ENCODE data around the gene AUTS2.

AUTS2 gene

GRCh38 chr7:70704831-70705346 is 1106.6 kb downstream of the AUTS2 start:
- Histone ChIP-seq H4K5ac (ENCODE audit: low read length) (no peak overlapping the region), H2BK5ac (ENCODE audit: low read length) (no peak overlapping the region), H3K23ac (ENCODE audit: low read length) (no peak overlapping the region), H2AK5ac (ENCODE audit: low read length) (no peak overlapping the region), H2BK15ac (replicated peaks; ENCODE audit: low read depth) (no peak overlapping the region), H3K18ac (ENCODE audit: low read length) (no peak overlapping the region), H3K27me3 (ENCODE audit: insufficient read depth, low read length, poor library complexity) (no peaks in the 10 kb centered on the region), H3K4me1 (ENCODE audit: control insufficient read depth, low read depth, low read length) (peaks cover 5% of the 10 kb centered on the region), H3K56ac (ENCODE audit: low read length) (no peak overlapping the region), H3K4me2 (ENCODE audit: low read length) (no peak overlapping the region), H3K36me3 (ENCODE audit: control insufficient read depth, insufficient read depth, low read length) (no peaks in the 10 kb centered on the region), H3K79me2 (ENCODE audit: control insufficient read depth, insufficient read depth, low read length) (peaks cover 35% of the 10 kb centered on the region), H3K4me3 (ENCODE audit: low read length) (no peak overlapping the region), H2BK120ac (ENCODE audit: low read depth, low read length) (no peak overlapping the region), H3K79me1 (ENCODE audit: low read length) (peaks cover 13% of the 10 kb centered on the region), H4K8ac (ENCODE audit: low read depth, low read length) (no peak overlapping the region), H3K9ac (ENCODE audit: low read length) (no peak overlapping the region), H3K27ac (ENCODE audit: low read depth, low read length) (no peak overlapping the region), H3K4ac (ENCODE audit: low read depth, low read length) (no peak overlapping the region)
- DNase-seq: no peak
- WGBS (ENCODE audit: extremely low coverage, insufficient coverage, low lambda C conversion rate): no CpG with 5 or more reads among the region's 5 CpGs

GRCh38 chr7:70706204-70706603 is 1107.9 kb downstream of the AUTS2 start:
- no peak overlapping the region for H3K4ac ChIP-seq (ENCODE audit: low read depth, low read length)
- no peak overlapping the region for H3K4me3 ChIP-seq (ENCODE audit: low read length)
- no peak overlapping the region for H3K9ac ChIP-seq (ENCODE audit: low read length)
- H3K4me1 ChIP-seq (ENCODE audit: control insufficient read depth, low read depth, low read length): peaks cover 7% of the 10 kb centered on the region
- WGBS (ENCODE audit: extremely low coverage, insufficient coverage, low lambda C conversion rate): no CpG with 5 or more reads among the region's 4 CpGs
- H3K23ac ChIP-seq (ENCODE audit: low read length): no peak overlapping the region
- H3K36me3 ChIP-seq (ENCODE audit: control insufficient read depth, insufficient read depth, low read length): no peaks in the 10 kb centered on the region
- H3K79me2 ChIP-seq (ENCODE audit: control insufficient read depth, insufficient read depth, low read length): peaks cover 36% of the 10 kb centered on the region
- H2AK5ac ChIP-seq (ENCODE audit: low read length): no peak overlapping the region
- H4K5ac ChIP-seq (ENCODE audit: low read length): no peak overlapping the region
- peak; percentile 91 for DNase-seq
- no peak overlapping the region for H3K56ac ChIP-seq (ENCODE audit: low read length)
- no peak overlapping the region for H2BK5ac ChIP-seq (ENCODE audit: low read length)
- H3K79me1 ChIP-seq (ENCODE audit: low read length): peaks cover 19% of the 10 kb centered on the region
- H2BK120ac ChIP-seq (ENCODE audit: low read depth, low read length): no peak overlapping the region
- H3K18ac ChIP-seq (ENCODE audit: low read length): no peak overlapping the region
- no peak overlapping the region for H3K27ac ChIP-seq (ENCODE audit: low read depth, low read length)
- no peak overlapping the region for H3K4me2 ChIP-seq (ENCODE audit: low read length)
- H4K8ac ChIP-seq (ENCODE audit: low read depth, low read length): no peak overlapping the region
- H2BK15ac ChIP-seq (replicated peaks; ENCODE audit: low read depth): no peak overlapping the region
- H3K27me3 ChIP-seq (ENCODE audit: insufficient read depth, low read length, poor library complexity): no peaks in the 10 kb centered on the region

GRCh38 chr7:70706698-70707097 is 1108.4 kb downstream of the AUTS2 start:
- Histone ChIP-seq H2BK5ac (ENCODE audit: low read length) (no peak overlapping the region), H4K8ac (ENCODE audit: low read depth, low read length) (no peak overlapping the region), H3K4me3 (ENCODE audit: low read length) (no peak overlapping the region), H2BK15ac (replicated peaks; ENCODE audit: low read depth) (no peak overlapping the region), H3K18ac (ENCODE audit: low read length) (no peak overlapping the region), H3K4ac (ENCODE audit: low read depth, low read length) (no peak overlapping the region), H3K23ac (ENCODE audit: low read length) (no peak overlapping the region), H2AK5ac (ENCODE audit: low read length) (no peak overlapping the region), H2BK120ac (ENCODE audit: low read depth, low read length) (no peak overlapping the region), H3K79me1 (ENCODE audit: low read length) (peaks cover 19% of the 10 kb centered on the region), H3K9ac (ENCODE audit: low read length) (no peak overlapping the region), H4K5ac (ENCODE audit: low read length) (no peak overlapping the region), H3K56ac (ENCODE audit: low read length) (no peak overlapping the region), H3K4me2 (ENCODE audit: low read length) (no peak overlapping the region), H3K79me2 (ENCODE audit: control insufficient read depth, insufficient read depth, low read length) (peaks cover 35% of the 10 kb centered on the region), H3K36me3 (ENCODE audit: control insufficient read depth, insufficient read depth, low read length) (no peaks in the 10 kb centered on the region), H3K4me1 (ENCODE audit: control insufficient read depth, low read depth, low read length) (peaks cover 7% of the 10 kb centered on the region), H3K27me3 (ENCODE audit: insufficient read depth, low read length, poor library complexity) (no peaks in the 10 kb centered on the region), H3K27ac (ENCODE audit: low read depth, low read length) (no peak overlapping the region)
- no CpG with 5 or more reads among the region's 3 CpGs for WGBS (ENCODE audit: extremely low coverage, insufficient coverage, low lambda C conversion rate)
- no peak for DNase-seq

- Histone ChIP-seq H3K27me3 (ENCODE audit: insufficient read depth, low read length, poor library complexity) (no peaks in the 10 kb centered on the region), H3K27ac (ENCODE audit: low read depth, low read length) (no peak overlapping the region), H3K36me3 (ENCODE audit: control insufficient read depth, insufficient read depth, low read length) (no peaks in the 10 kb centered on the region), H3K79me2 (ENCODE audit: control insufficient read depth, insufficient read depth, low read length) (peaks cover 33% of the 10 kb centered on the region), H4K5ac (ENCODE audit: low read length) (no peak overlapping the region), H2BK15ac (replicated peaks; ENCODE audit: low read depth) (no peak overlapping the region), H3K56ac (ENCODE audit: low read length) (no peak overlapping the region), H3K4ac (ENCODE audit: low read depth, low read length) (no peak overlapping the region), H3K9ac (ENCODE audit: low read length) (no peak overlapping the region), H4K8ac (ENCODE audit: low read depth, low read length) (no peak overlapping the region), H3K23ac (ENCODE audit: low read length) (no peak overlapping the region), H2AK5ac (ENCODE audit: low read length) (no peak overlapping the region), H2BK5ac (ENCODE audit: low read length) (no peak overlapping the region), H3K18ac (ENCODE audit: low read length) (no peak overlapping the region), H3K4me1 (ENCODE audit: control insufficient read depth, low read depth, low read length) (peaks cover 7% of the 10 kb centered on the region), H2BK120ac (ENCODE audit: low read depth, low read length) (no peak overlapping the region), H3K4me3 (ENCODE audit: low read length) (no peak overlapping the region), H3K79me1 (ENCODE audit: low read length) (peaks cover 25% of the 10 kb centered on the region), H3K4me2 (ENCODE audit: low read length) (no peak overlapping the region)
- no peak for DNase-seq
- no CpG with 5 or more reads among the region's 6 CpGs for WGBS (ENCODE audit: extremely low coverage, insufficient coverage, low lambda C conversion rate)
These were observed 1109.6 kb downstream of the AUTS2 start for GRCh38 chr7:70707823-70708243.

- H3K4me1 ChIP-seq (ENCODE audit: control insufficient read depth, low read depth, low read length): peaks cover 6% of the 10 kb centered on the region
- no peak overlapping the region for H2BK120ac ChIP-seq (ENCODE audit: low read depth, low read length)
- H3K4ac ChIP-seq (ENCODE audit: low read depth, low read length): no peak overlapping the region
- no peak overlapping the region for H3K4me3 ChIP-seq (ENCODE audit: low read length)
- H3K36me3 ChIP-seq (ENCODE audit: control insufficient read depth, insufficient read depth, low read length): no peaks in the 10 kb centered on the region
- H4K8ac ChIP-seq (ENCODE audit: low read depth, low read length): no peak overlapping the region
- H3K27ac ChIP-seq (ENCODE audit: low read depth, low read length): no peak overlapping the region
- H3K4me2 ChIP-seq (ENCODE audit: low read length): no peak overlapping the region
- no CpG with 5 or more reads among the region's 4 CpGs for WGBS (ENCODE audit: extremely low coverage, insufficient coverage, low lambda C conversion rate)
- no peak overlapping the region for H2BK15ac ChIP-seq (replicated peaks; ENCODE audit: low read depth)
- DNase-seq: peak; percentile 82
- H4K5ac ChIP-seq (ENCODE audit: low read length): no peak overlapping the region
- H2BK5ac ChIP-seq (ENCODE audit: low read length): no peak overlapping the region
- H3K9ac ChIP-seq (ENCODE audit: low read length): no peak overlapping the region
- H2AK5ac ChIP-seq (ENCODE audit: low read length): no peak overlapping the region
- no peak overlapping the region for H3K18ac ChIP-seq (ENCODE audit: low read length)
- peaks cover 36% of the 10 kb centered on the region for H3K79me2 ChIP-seq (ENCODE audit: control insufficient read depth, insufficient read depth, low read length)
- no peak overlapping the region for H3K23ac ChIP-seq (ENCODE audit: low read length)
- H3K79me1 ChIP-seq (ENCODE audit: low read length): peaks cover 24% of the 10 kb centered on the region
- H3K56ac ChIP-seq (ENCODE audit: low read length): no peak overlapping the region
- H3K27me3 ChIP-seq (ENCODE audit: insufficient read depth, low read length, poor library complexity): no peaks in the 10 kb centered on the region
These were observed 1111.8 kb downstream of the AUTS2 start for GRCh38 chr7:70710011-70710480.

GRCh38 chr7:70710651-70711050 is 1112.4 kb downstream of the AUTS2 start:
- H4K8ac ChIP-seq (ENCODE audit: low read depth, low read length): no peak overlapping the region
- no peaks in the 10 kb centered on the region for H3K27me3 ChIP-seq (ENCODE audit: insufficient read depth, low read length, poor library complexity)
- H3K23ac ChIP-seq (ENCODE audit: low read length): no peak overlapping the region
- H4K5ac ChIP-seq (ENCODE audit: low read length): no peak overlapping the region
- no peak overlapping the region for H2BK120ac ChIP-seq (ENCODE audit: low read depth, low read length)
- H2BK15ac ChIP-seq (replicated peaks; ENCODE audit: low read depth): no peak overlapping the region
- H3K27ac ChIP-seq (ENCODE audit: low read depth, low read length): no peak overlapping the region
- no peak overlapping the region for H3K4ac ChIP-seq (ENCODE audit: low read depth, low read length)
- H3K18ac ChIP-seq (ENCODE audit: low read length): no peak overlapping the region
- no peak overlapping the region for H2AK5ac ChIP-seq (ENCODE audit: low read length)
- H3K79me1 ChIP-seq (ENCODE audit: low read length): peaks cover 23% of the 10 kb centered on the region
- no CpG with 5 or more reads among the region's 3 CpGs for WGBS (ENCODE audit: extremely low coverage, insufficient coverage, low lambda C conversion rate)
- DNase-seq: no peak
- H2BK5ac ChIP-seq (ENCODE audit: low read length): no peak overlapping the region
- no peak overlapping the region for H3K9ac ChIP-seq (ENCODE audit: low read length)
- no peak overlapping the region for H3K56ac ChIP-seq (ENCODE audit: low read length)
- no peak overlapping the region for H3K4me2 ChIP-seq (ENCODE audit: low read length)
- peaks cover 6% of the 10 kb centered on the region for H3K4me1 ChIP-seq (ENCODE audit: control insufficient read depth, low read depth, low read length)
- no peaks in the 10 kb centered on the region for H3K36me3 ChIP-seq (ENCODE audit: control insufficient read depth, insufficient read depth, low read length)
- H3K79me2 ChIP-seq (ENCODE audit: control insufficient read depth, insufficient read depth, low read length): peaks cover 31% of the 10 kb centered on the region
- H3K4me3 ChIP-seq (ENCODE audit: low read length): no peak overlapping the region

All from mesendoderm (in vitro differentiated cells).